GM13977 (cell line): ENCODE data around the gene WNT3.

Experiments
- DNase-seq: peaks from one replicate; pipeline ENCODE4 v3.0.0; 2012; ENCODE audit warnings: low spot score
- CTCF ChIP-seq: IDR thresholded peaks from 2 replicates; pipeline ENCODE4 v1.5.1; 2012; ENCODE audit warnings: mild to moderate bottlenecking, control low read depth; ENCODE audit not compliant: insufficient read depth; ENCODE audit errors: extremely low read depth, missing control alignments
- in situ Hi-C: fragments of 300-500 bp; cut with MboI; formaldehyde crosslinking; loops from one replicate; pipeline ENCODE4 v1.12.0; 2022; ENCODE audit warnings: low sequenced_read_pairs, low pct_unique_long_range_greater_than_20kb, mixed read lengths, inconsistent platforms; ENCODE audit not compliant: unreplicated experiment

WNT3 gene

GRCh38 chr17:46730679-46731078, 87.8 kb downstream of the WNT3 start:
- no peak for DNase-seq
- in situ Hi-C loops, result no loop called here
- TF ChIP-seq CTCF, result no peak

GRCh38 chr17:46730026-46730425, 88.5 kb downstream of the WNT3 start:
- TF ChIP-seq CTCF, result no peak
- in situ Hi-C loops, result no loop called here
- DNase-seq, result no peak

GRCh38 chr17:46727572-46728348, 90.7 kb downstream of the WNT3 start:
- in situ Hi-C loops, result no loop called here
- no peak for TF ChIP-seq CTCF
- no peak for DNase-seq

DNA sequence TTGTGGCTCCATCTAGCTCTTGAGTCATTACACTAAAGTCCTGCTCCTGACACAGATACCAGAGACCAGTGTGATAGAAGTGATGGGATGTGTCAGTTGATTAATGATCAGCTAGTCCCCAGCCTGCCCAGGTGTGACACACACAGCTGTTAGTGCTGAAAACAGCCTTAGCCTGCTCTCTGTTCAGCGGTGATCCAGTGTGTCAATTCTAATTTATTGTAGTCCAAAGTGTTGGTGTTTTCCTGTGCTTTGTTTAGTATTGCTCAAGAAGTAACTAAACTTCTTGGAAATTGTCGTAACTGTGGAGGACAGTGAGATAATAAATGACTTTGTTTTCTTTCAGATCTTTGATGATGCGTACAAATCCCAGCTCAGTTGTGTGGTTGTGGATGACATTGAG, 92.3 kb downstream of the WNT3 start:
- no peak for DNase-seq
- in situ Hi-C loops, result no loop called here
- TF ChIP-seq CTCF, result no peak

DNA sequence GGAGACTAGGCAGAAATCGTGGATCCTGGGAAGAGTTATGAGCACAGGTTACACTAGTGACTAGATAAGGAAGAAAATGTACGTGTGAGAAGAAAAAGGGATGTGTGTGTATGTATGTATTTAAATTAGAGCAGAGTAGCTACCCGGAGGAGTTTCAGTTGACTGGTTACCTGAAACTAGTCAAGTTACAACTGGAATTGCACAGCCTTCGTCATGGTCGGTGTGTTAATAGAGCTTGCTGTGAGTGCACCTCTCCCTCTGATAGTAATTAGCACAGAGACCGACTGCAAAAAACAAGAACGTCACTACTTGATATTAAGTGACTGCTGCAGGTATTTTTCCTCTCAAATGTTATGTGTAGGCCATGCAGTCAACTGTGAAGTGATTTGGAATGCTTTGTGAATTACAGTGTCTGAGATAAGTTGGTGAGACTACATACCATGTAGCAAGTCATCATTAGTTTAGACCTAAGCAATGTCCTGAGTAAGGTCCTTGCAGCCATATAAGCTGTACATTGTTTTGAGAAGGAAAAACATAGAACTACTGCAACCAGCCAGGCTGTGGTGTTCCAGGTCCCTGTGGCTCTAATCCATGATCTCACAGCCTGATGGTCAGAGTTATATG, 95.7 kb downstream of the WNT3 start:
- no peak for DNase-seq
- in situ Hi-C loops, result loop anchor here (25.0 kb wide), 1 partner anchor 90 kb away; the partner anchor contains the start of gene WNT3
- TF ChIP-seq CTCF, result no peak

DNA sequence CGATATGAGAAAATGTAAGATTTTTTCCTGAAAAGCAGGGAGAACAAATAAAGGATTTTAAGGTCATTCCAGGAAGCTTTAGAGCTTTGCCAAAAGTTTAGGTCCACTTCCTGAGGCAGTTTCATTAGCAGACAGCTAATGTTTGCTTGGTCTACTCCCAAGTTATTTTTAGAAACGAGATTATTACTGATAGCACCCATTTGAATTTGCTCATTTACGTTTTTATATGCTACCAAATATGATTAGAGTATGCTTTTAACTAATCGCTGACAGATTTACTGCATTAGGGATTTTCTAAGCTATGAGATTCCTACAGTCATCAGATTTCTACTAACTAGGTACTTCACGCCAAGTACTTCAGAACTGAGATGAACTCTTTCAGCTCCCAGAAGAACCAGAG, 98.1 kb downstream of the WNT3 start:
- no peak for DNase-seq
- in situ Hi-C loops, result loop anchor here (25.0 kb wide), 1 partner anchor 92 kb away; the partner anchor contains the start of gene WNT3
- no peak for TF ChIP-seq CTCF
